ENCODE results near the gene TSC22D1.

- TF ChIP-seq SP1 (IDR thresholded peaks at IDR 0.05): no peak
- TF ChIP-seq BHLHE40 (IDR thresholded peaks at IDR 0.05; ENCODE audit: borderline replicate concordance): no peak
- TF ChIP-seq FOXA1 (IDR thresholded peaks at IDR 0.05): no peak
- no peak for TF ChIP-seq TARDBP (IDR thresholded peaks at IDR 0.05)
- TF ChIP-seq ELF4 (IDR thresholded peaks at IDR 0.05): no peak
- TF ChIP-seq SUZ12 (IDR thresholded peaks at IDR 0.05): no peak
- no peak for TF ChIP-seq ZNF384 (IDR thresholded peaks at IDR 0.05)
- TF ChIP-seq NFRKB (IDR thresholded peaks at IDR 0.05): no peak
- TF ChIP-seq FOXM1 (IDR thresholded peaks at IDR 0.05; ENCODE audit: borderline replicate concordance): no peak
- no peak for TF ChIP-seq LEF1 (IDR thresholded peaks at IDR 0.05; ENCODE audit: borderline replicate concordance)
- TF ChIP-seq L3MBTL2 (conservative IDR thresholded peaks at IDR 0.05): no peak
- no peak for TF ChIP-seq CTBP1 (IDR thresholded peaks at IDR 0.05; ENCODE audit: borderline replicate concordance)
These were observed 123.7 kb downstream of the TSC22D1 start for GRCh38 chr13:44452418-44452817.

Measured in HEK293T (cell line).